Fibroblast of the aortic adventitia (primary cell): Measurements from ENCODE around the gene FAM124B. TPM values are rescaled to one million over a fixed set of nuclear protein-coding genes. Genes with fewer than 3 reads are reported as not detected.
"Not testable (repeated sequence)": the region's sequence is repeated elsewhere in the genome, so short reads cannot be mapped to it uniquely, and the experiment has no call there.

ENCODE experiments used
- DNase-seq: peaks from one replicate; pipeline ENCODE4 v3.0.0-alpha.2; 2010; ENCODE audit warnings: low read depth
- H3K4me3 ChIP-seq: 2 replicates; pipeline ENCODE4 v1.5.1; 2011; ENCODE audit warnings: low read depth, mild to moderate bottlenecking, control low read depth, low read length, moderate library complexity
- total RNA-seq: library from RNA; depleted of rRNA; stranded (reverse); fragments of >200 nt; gene quantifications from 2 replicates; pipeline ENCODE4 v1.2.3, GENCODE V29; 2012; ENCODE audit warnings: low replicate concordance
- TF ChIP-seq, protein P1 (sequence below): IDR thresholded peaks from 2 replicates; pipeline ENCODE4 v1.5.1; 2011; ENCODE audit warnings: mild to moderate bottlenecking, low read length, control low read depth, inconsistent platforms; ENCODE audit not compliant: insufficient read depth

Gene FAM124B
- total RNA-seq, 1 donor: under 0.01 TPM

DNA sequence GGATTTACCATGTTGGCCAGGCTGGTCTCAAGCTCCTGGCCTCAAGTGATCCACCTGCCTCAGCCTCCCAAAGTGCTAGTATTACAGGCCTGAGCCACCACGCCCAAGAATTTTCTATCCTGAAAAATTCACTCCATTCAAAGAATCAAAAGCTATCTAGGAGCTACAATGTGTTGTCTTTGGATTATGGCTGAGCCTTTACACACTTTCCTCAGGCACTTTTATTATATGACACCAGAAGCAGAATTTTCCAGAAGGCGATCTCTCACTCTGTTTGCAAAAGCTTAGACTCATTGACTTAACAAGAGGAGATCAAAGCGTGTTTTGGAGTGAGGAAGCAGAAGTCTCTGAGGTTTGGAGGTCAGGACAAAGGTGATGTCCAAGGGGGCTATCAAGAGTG, 3.6 kb downstream of the FAM124B start:
- TF ChIP-seq, protein P1, sequence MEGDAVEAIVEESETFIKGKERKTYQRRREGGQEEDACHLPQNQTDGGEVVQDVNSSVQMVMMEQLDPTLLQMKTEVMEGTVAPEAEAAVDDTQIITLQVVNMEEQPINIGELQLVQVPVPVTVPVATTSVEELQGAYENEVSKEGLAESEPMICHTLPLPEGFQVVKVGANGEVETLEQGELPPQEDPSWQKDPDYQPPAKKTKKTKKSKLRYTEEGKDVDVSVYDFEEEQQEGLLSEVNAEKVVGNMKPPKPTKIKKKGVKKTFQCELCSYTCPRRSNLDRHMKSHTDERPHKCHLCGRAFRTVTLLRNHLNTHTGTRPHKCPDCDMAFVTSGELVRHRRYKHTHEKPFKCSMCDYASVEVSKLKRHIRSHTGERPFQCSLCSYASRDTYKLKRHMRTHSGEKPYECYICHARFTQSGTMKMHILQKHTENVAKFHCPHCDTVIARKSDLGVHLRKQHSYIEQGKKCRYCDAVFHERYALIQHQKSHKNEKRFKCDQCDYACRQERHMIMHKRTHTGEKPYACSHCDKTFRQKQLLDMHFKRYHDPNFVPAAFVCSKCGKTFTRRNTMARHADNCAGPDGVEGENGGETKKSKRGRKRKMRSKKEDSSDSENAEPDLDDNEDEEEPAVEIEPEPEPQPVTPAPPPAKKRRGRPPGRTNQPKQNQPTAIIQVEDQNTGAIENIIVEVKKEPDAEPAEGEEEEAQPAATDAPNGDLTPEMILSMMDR: no peak
- H3K4me3 ChIP-seq: no peak overlapping the region
- no peak for DNase-seq

DNA sequence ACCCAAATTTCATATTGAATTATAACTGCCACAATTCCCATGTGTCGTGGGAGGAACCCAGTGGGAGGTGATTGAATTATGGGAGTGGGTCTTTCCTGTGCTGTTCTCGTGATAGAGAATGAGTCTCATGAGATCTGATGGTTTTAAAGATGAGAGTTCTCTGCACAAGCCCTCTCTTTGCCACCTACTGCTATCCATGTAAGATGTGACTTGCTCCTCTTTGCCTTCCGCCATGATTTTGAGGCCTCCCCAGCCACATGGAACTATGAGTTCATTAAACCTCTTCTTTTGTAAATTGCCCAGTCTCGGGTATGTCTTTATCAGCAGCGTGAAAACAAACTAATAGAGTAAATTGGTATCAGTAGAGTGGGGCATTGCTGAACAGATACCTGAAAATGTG, 4.8 kb downstream of the FAM124B start:
- DNase-seq, H3K4me3 ChIP-seq: not testable (repeated sequence)

- DNase-seq: no peak
- TF ChIP-seq, protein P1: no peak
These were observed 6.1 kb downstream of the FAM124B start for GRCh38 chr2:224395620-224396390.

DNA sequence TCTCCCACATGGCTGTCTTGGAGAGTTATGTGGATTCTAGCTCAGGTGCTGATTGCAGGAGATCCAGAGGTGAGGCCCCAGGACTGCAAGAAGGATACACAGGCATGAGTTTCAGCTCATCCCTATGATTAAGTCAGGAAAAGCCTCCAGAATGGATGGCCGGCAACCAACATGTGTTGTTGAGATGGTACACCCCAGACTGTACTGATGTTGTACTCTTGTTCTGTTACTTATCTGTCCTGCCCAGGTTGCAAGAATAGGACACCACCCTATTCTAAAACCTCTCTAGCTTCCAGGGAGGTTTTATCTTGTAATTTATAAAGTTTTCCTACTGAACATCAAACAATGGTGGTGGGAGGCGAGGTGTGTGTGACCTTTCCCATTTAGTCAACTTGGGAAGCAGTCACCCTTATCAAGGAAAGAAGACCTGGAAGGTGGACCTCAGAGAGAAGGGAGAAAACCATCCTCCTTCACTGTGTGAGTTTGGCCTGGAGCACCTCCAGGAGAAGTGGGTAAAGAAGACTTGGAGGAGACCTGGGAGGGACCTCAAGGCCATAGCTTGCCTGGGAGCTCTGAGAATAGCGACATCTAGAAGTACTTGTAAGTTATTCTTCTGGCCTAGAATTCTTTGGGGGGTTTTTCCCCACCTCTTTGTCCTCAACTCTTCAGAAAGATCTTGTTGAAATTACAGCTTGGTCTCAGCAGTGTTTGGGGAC, 8.6 kb downstream of the FAM124B start:
- H3K4me3 ChIP-seq: no peak overlapping the region
- TF ChIP-seq, protein P1: no peak
- DNase-seq: no peak

More at GRCh38 chr2:224395620-224396390, 6.1 kb downstream of the FAM124B start:
- H3K4me3 ChIP-seq: no peak overlapping the region

GRCh38 chr2:224392545-224392944, 9.4 kb downstream of the FAM124B start:
- H3K4me3 ChIP-seq: no peak overlapping the region
- no peak for DNase-seq
- TF ChIP-seq, protein P1: no peak

GRCh38 chr2:224389317-224389716, 12.6 kb downstream of the FAM124B start:
- H3K4me3 ChIP-seq: no peak overlapping the region
- DNase-seq: no peak
- TF ChIP-seq, protein P1: no peak

DNA sequence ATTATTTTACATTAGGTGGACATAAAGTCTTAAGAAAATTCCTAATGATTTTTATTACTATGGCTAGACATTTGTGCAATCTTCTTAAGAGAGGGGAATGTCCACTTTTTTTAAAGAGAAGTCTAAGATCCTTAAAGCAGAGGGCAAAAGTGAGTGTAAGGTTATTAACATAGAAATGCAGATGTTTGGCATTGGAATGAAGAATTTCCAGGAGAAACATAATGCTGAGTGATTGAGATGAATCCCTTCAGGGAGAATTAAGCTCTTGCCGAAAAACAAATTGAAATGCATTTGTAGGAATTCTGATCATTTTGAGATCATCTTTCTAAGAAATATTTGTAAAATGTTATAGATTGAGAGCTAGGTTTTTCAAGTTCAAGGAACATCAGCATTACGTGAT, 15.0 kb downstream of the FAM124B start:
- TF ChIP-seq, protein P1: no peak
- no peak for DNase-seq
- H3K4me3 ChIP-seq: no peak overlapping the region
